Measurements from ENCODE around the gene COL10A1.

Gene COL10A1

DNA sequence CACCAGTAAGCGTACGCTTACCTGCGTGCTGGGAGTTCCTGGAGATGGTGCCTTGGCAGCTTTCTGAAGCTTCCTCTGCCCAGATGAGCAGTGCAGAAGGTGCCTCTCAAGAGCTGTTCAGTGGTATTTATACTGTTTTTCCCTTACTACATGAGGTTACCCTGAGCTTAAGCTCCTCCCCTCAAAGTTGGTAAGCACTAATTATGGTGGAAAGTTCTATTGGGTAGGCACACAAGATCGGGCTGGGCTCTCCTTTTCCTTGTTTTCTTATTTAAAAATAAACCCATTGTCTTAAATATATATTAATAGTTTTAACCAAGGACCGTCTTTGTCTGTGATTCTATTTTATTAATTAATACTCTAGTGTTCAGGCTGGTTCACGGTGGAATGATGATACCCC lies at the start of gene COL10A1:
Gene COL10A1 (minus strand): TSS at position 101 of the 400 bp plus-strand sequence. CDS start 640 bp downstream, outside the sequence.
- H3K27me3 ChIP-seq (ENCODE audit: control insufficient read depth in 1 of 2, insufficient read depth in 2 of 2, low read length in 2 of 2) = no peaks in the 10 kb centered on the region
- H3K9me3 ChIP-seq (ENCODE audit: control insufficient read depth in 2 of 2, low read length in 2 of 2) = no peaks in the 10 kb centered on the region
- H3K4me3 ChIP-seq (ENCODE audit: low read length in 2 of 2) = no peak within 1 kb of the TSS
- no peak within 1 kb of the TSS for H3K9ac ChIP-seq (ENCODE audit: low read length in 2 of 2)
- H3K4me1 ChIP-seq (ENCODE audit: control insufficient read depth, insufficient read depth, low read length) = peaks cover 9% of the 10 kb centered on the region
- H3K36me3 ChIP-seq (ENCODE audit: control insufficient read depth in 2 of 2, insufficient read depth in 2 of 2, low read length in 2 of 2) = peaks cover 0 to 3% of the 10 kb centered on the region in 2 donors
- H3K27ac ChIP-seq (ENCODE audit: low read length) = no peak within 1 kb of the TSS

DNA sequence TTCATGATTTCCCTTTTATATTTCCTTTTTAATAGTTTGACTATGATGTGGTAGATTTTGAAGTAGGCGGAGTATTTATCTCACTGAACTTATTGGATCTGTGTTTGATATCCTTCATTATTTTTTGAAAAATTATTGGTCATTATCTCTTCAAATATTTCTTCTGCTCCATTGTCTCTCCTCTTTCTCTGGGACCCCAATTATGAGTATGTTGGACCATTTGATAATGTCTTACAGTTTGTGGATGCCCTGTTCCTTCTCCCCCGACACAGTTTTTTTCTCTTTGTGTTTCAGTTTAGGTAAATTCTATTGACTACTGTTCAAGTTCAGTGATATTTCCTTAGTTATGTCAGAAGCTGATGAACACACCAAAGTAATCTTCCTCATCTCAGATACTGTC lies 49.4 kb upstream of the COL10A1 start:
- H3K4me1 ChIP-seq (ENCODE audit: control insufficient read depth, insufficient read depth, low read length) = no peaks in the 10 kb centered on the region
- peaks cover 0 to 7% of the 10 kb centered on the region in 2 donors for H3K9me3 ChIP-seq (ENCODE audit: control insufficient read depth in 2 of 2, low read length in 2 of 2)
- no peaks in the 10 kb centered on the region for H3K27me3 ChIP-seq (ENCODE audit: control insufficient read depth in 1 of 2, insufficient read depth in 2 of 2, low read length in 2 of 2)
- no peak overlapping the region for H3K4me3 ChIP-seq (ENCODE audit: low read length in 2 of 2)
- H3K27ac ChIP-seq (ENCODE audit: low read length) = no peak overlapping the region
- H3K9ac ChIP-seq (ENCODE audit: low read length in 2 of 2) = no peak overlapping the region
- no peaks in the 10 kb centered on the region for H3K36me3 ChIP-seq (ENCODE audit: control insufficient read depth in 2 of 2, insufficient read depth in 2 of 2, low read length in 2 of 2)

DNA sequence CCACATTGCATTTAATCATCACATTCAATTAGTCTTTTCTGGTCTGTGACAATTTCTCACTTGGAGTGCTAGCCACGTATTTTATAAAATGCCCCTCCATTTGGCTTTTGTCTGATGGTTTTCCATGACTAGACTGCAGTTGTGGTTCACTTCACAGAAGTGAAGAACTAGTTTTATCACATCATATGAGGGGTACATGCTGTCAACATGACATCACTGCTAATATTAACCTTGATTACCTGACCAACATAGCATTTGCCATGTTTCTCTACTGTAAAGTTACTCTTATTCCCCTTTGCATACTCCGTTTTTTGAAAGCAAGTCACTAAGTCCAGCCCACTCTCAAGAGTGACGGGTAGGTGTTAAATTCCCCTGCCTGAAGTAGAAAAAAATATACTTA lies 48.0 kb upstream of the COL10A1 start:
- H3K27me3 ChIP-seq (ENCODE audit: control insufficient read depth in 1 of 2, insufficient read depth in 2 of 2, low read length in 2 of 2) = no peaks in the 10 kb centered on the region
- H3K9me3 ChIP-seq (ENCODE audit: control insufficient read depth in 2 of 2, low read length in 2 of 2) = peaks cover 0 to 7% of the 10 kb centered on the region in 2 donors
- H3K36me3 ChIP-seq (ENCODE audit: control insufficient read depth in 2 of 2, insufficient read depth in 2 of 2, low read length in 2 of 2) = no peaks in the 10 kb centered on the region
- H3K4me1 ChIP-seq (ENCODE audit: control insufficient read depth, insufficient read depth, low read length) = no peaks in the 10 kb centered on the region
- H3K4me3 ChIP-seq (ENCODE audit: low read length in 2 of 2) = no peak overlapping the region
- no peak overlapping the region for H3K9ac ChIP-seq (ENCODE audit: low read length in 2 of 2)
- H3K27ac ChIP-seq (ENCODE audit: low read length) = no peak overlapping the region

DNA sequence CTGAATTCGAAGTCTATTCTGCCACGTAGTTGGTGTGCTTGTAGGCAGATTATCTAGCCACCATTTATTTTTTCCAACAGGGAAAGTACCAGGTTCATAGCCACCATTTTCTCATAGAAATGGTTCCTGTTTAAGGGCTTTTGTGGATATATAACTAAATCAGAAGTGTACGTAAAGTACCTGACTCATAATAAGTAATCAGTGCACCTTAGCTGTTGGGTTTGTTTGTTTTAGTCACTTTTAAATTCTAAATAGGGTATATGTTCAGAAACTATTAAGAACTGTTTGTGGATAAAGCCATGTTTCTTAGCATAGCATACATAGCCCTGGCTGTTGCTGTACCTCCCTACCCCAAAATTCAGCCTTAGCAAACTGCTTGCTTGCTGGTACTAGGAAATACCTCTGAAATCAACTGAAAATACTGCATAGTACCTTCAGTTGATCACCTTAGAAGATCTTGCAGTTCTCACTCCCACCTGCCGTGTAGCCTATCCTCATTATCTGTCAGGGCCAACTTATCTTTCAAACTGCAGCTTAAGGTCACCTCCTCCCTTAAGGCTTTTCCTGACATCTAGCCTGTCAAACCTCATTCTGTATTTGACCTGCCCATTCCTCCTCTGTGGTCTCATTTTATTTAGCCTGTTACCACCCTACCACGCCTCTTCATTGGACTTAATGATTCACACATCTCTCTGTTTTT lies 44.6 kb upstream of the COL10A1 start:
- H3K36me3 ChIP-seq (ENCODE audit: control insufficient read depth in 2 of 2, insufficient read depth in 2 of 2, low read length in 2 of 2) = no peaks in the 10 kb centered on the region
- H3K4me3 ChIP-seq (ENCODE audit: low read length in 2 of 2) = no peak overlapping the region
- H3K27me3 ChIP-seq (ENCODE audit: control insufficient read depth in 1 of 2, insufficient read depth in 2 of 2, low read length in 2 of 2) = no peaks in the 10 kb centered on the region
- H3K9me3 ChIP-seq (ENCODE audit: control insufficient read depth in 2 of 2, low read length in 2 of 2) = peaks cover 0 to 5% of the 10 kb centered on the region in 2 donors
- H3K4me1 ChIP-seq (ENCODE audit: control insufficient read depth, insufficient read depth, low read length) = no peaks in the 10 kb centered on the region
- no peak overlapping the region for H3K9ac ChIP-seq (ENCODE audit: low read length in 2 of 2)
- no peak overlapping the region for H3K27ac ChIP-seq (ENCODE audit: low read length)

DNA sequence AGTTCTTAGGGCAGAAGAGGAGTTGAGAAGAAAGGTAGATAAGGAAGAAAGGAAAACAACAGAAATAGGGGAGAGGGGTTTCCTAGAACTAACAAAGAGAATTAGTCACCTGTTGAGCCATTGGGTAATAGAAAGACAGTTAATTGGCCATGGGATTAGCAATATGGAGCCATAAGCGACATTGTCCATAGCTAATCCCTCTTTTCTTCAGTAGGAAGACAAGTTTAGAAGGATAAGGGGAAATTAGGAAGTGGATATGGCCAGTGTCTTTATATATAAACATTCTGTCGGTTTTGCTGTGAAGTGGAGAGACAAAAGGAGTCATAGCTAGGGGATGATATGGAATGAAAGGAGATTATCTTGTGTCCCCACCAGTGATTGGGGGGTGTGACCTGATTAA lies 43.9 kb upstream of the COL10A1 start:
- H3K36me3 ChIP-seq (ENCODE audit: control insufficient read depth in 2 of 2, insufficient read depth in 2 of 2, low read length in 2 of 2) = no peaks in the 10 kb centered on the region
- H3K9ac ChIP-seq (ENCODE audit: low read length in 2 of 2) = no peak overlapping the region
- H3K4me3 ChIP-seq (ENCODE audit: low read length in 2 of 2) = no peak overlapping the region
- H3K4me1 ChIP-seq (ENCODE audit: control insufficient read depth, insufficient read depth, low read length) = no peaks in the 10 kb centered on the region
- H3K27ac ChIP-seq (ENCODE audit: low read length) = no peak overlapping the region
- no peaks in the 10 kb centered on the region for H3K9me3 ChIP-seq (ENCODE audit: control insufficient read depth in 2 of 2, low read length in 2 of 2)
- H3K27me3 ChIP-seq (ENCODE audit: control insufficient read depth in 1 of 2, insufficient read depth in 2 of 2, low read length in 2 of 2) = no peaks in the 10 kb centered on the region

DNA sequence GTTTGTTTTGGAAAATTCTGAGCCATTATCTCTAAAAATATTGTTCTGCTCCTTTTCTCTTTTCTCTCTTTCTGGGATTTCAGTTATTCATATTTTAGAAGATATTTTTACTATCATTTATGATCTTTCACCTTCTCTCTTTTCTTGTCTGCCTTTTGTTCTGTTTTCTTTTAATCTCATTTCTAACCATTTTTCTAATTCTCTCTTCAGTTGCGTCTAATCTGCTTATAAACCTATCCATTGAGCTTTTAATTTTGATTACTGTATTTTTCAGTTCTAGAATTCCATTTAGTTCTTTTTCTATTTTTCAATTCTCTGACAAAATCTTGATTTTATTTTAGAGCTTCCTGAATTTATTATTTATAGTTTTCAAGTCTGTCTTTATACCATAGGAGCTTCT lies 42.2 kb upstream of the COL10A1 start:
- H3K9me3 ChIP-seq (ENCODE audit: control insufficient read depth in 2 of 2, low read length in 2 of 2) = no peaks in the 10 kb centered on the region
- H3K4me3 ChIP-seq (ENCODE audit: low read length in 2 of 2) = no peak overlapping the region
- no peak overlapping the region for H3K27ac ChIP-seq (ENCODE audit: low read length)
- H3K36me3 ChIP-seq (ENCODE audit: control insufficient read depth in 2 of 2, insufficient read depth in 2 of 2, low read length in 2 of 2) = no peaks in the 10 kb centered on the region
- no peaks in the 10 kb centered on the region for H3K27me3 ChIP-seq (ENCODE audit: control insufficient read depth in 1 of 2, insufficient read depth in 2 of 2, low read length in 2 of 2)
- no peaks in the 10 kb centered on the region for H3K4me1 ChIP-seq (ENCODE audit: control insufficient read depth, insufficient read depth, low read length)
- H3K9ac ChIP-seq (ENCODE audit: low read length in 2 of 2) = no peak overlapping the region

DNA sequence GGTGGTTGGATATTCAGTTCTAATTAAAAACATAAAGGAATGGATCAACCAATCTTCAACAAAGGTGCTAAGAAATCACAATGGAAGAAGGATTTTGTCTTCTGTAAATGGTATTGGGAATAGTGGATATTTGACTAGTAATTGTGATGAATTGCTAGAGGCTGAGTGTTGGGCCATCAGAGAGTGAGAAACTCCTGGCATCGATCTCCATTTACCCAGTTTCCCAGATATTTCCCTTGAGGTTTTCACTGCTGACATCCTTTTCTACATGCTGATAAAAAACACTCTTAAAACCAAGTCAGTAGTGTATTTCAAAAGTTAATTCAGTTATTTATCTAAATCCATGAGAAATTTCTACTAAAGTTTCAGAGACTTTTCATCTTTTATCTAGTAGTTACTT lies 40.4 kb upstream of the COL10A1 start:
- Histone ChIP-seq H3K36me3 (ENCODE audit: control insufficient read depth in 2 of 2, insufficient read depth in 2 of 2, low read length in 2 of 2) (no peaks in the 10 kb centered on the region), H3K9me3 (ENCODE audit: control insufficient read depth in 2 of 2, low read length in 2 of 2) (no peaks in the 10 kb centered on the region), H3K4me3 (ENCODE audit: low read length in 2 of 2) (no peak overlapping the region), H3K27ac (ENCODE audit: low read length) (no peak overlapping the region), H3K4me1 (ENCODE audit: control insufficient read depth, insufficient read depth, low read length) (no peaks in the 10 kb centered on the region), H3K27me3 (ENCODE audit: control insufficient read depth in 1 of 2, insufficient read depth in 2 of 2, low read length in 2 of 2) (no peaks in the 10 kb centered on the region), H3K9ac (ENCODE audit: low read length in 2 of 2) (no peak overlapping the region)

DNA sequence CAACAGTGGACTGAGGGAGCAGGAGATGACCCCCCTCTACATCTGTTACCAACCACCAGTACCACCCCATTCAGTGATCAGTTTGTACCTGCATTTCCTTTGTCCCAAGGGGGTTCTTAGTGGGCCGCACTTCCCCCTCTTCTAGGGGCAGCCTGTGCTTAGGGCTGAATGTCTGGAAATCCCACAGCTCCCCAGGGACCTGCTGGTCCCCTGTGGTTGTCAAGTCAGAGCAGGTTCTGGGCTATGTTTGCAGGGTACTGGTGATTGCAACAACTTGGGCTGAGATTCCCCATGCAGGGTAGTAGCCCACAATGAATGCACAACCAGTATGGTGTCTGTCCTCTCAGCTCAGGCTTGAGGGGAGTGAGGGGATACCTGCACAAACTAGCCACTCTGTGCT lies 39.7 kb upstream of the COL10A1 start:
- Histone ChIP-seq H3K4me3 (ENCODE audit: low read length in 2 of 2) (no peak overlapping the region), H3K9ac (ENCODE audit: low read length in 2 of 2) (no peak overlapping the region), H3K4me1 (ENCODE audit: control insufficient read depth, insufficient read depth, low read length) (no peaks in the 10 kb centered on the region), H3K9me3 (ENCODE audit: control insufficient read depth in 2 of 2, low read length in 2 of 2) (no peaks in the 10 kb centered on the region), H3K36me3 (ENCODE audit: control insufficient read depth in 2 of 2, insufficient read depth in 2 of 2, low read length in 2 of 2) (no peaks in the 10 kb centered on the region), H3K27ac (ENCODE audit: low read length) (no peak overlapping the region), H3K27me3 (ENCODE audit: control insufficient read depth in 1 of 2, insufficient read depth in 2 of 2, low read length in 2 of 2) (no peaks in the 10 kb centered on the region)

DNA sequence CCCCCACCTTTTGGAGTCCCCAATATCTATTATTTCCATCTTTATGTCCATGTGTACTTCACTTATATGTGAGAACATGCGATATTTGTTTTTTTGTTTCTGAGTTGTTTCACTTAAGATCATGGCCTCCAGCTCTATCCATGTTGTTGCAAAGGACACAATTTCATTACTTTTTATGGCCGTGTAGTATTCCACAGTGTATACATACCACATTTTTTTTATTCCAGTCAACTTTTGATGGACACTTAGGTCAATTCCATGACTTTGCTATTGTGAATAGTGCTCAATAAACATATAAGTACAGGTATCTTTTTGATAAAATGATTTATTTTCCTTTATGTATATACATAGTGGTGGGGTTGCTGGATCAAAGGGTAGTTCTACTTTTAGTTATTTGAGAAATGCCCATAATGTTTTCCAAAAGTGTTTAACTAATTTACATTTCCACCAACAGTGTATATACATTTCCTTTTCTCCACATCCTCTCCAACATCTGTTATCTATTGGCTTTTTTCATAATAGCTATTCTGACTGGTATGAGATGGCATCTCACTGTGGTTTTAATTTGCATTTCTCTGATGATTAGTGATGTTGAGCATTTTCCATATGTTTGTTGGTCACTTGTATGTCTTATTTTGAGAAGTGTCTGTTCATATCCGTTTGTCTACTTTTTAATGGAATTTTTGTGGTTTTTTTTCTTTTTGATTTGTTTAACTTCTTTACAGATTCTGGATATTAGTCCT lies 34.0 kb upstream of the COL10A1 start:
- Histone ChIP-seq H3K9ac (ENCODE audit: low read length in 2 of 2) (no peak overlapping the region), H3K9me3 (ENCODE audit: control insufficient read depth in 2 of 2, low read length in 2 of 2) (no peaks in the 10 kb centered on the region), H3K27ac (ENCODE audit: low read length) (no peak overlapping the region), H3K4me3 (ENCODE audit: low read length in 2 of 2) (no peak overlapping the region), H3K27me3 (ENCODE audit: control insufficient read depth in 1 of 2, insufficient read depth in 2 of 2, low read length in 2 of 2) (no peaks in the 10 kb centered on the region), H3K36me3 (ENCODE audit: control insufficient read depth in 2 of 2, insufficient read depth in 2 of 2, low read length in 2 of 2) (no peaks in the 10 kb centered on the region), H3K4me1 (ENCODE audit: control insufficient read depth, insufficient read depth, low read length) (no peaks in the 10 kb centered on the region)

DNA sequence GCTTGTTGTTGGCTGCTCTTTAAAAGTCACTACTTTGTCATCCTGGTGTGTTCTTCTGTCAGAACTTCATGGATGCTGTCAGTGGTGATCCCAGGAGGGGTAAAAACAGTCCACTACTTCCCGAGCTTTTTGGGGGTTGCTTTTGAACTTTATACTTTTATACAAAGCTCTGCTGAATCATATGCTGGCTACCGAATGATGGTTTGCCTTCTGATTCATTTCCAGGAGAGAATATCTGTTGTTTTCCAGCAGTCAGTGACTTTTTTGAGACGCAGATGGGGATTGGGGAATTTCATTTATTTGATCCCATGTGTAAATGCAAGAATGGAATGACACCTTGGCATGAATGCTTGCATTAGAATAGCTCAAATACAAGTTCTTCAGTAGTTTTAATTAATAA lies 32.7 kb upstream of the COL10A1 start:
- Histone ChIP-seq H3K9ac (ENCODE audit: low read length in 2 of 2) (no peak overlapping the region), H3K27ac (ENCODE audit: low read length) (no peak overlapping the region), H3K4me1 (ENCODE audit: control insufficient read depth, insufficient read depth, low read length) (no peaks in the 10 kb centered on the region), H3K9me3 (ENCODE audit: control insufficient read depth in 2 of 2, low read length in 2 of 2) (no peaks in the 10 kb centered on the region), H3K4me3 (ENCODE audit: low read length in 2 of 2) (no peak overlapping the region), H3K36me3 (ENCODE audit: control insufficient read depth in 2 of 2, insufficient read depth in 2 of 2, low read length in 2 of 2) (no peaks in the 10 kb centered on the region), H3K27me3 (ENCODE audit: control insufficient read depth in 1 of 2, insufficient read depth in 2 of 2, low read length in 2 of 2) (no peaks in the 10 kb centered on the region)

DNA sequence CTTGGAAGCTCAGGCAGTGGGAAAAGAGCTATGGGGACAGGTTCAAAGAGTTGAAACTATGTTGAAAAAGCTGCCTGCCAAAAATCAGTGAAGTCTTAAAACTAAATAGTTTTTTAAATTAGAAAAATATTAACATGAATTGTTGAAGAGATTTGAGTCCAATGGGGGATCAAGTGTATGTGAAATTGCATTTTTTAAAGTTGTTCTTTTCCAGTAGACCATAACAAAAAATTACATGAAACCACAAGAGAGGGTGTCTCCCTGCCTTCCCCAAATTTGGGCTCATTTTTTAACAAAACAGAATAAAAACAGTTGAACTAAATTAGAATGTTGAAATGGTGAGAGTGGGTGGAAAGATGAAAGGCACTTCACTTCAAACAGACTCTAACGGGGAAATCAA lies 31.5 kb upstream of the COL10A1 start:
- no peaks in the 10 kb centered on the region for H3K4me1 ChIP-seq (ENCODE audit: control insufficient read depth, insufficient read depth, low read length)
- H3K36me3 ChIP-seq (ENCODE audit: control insufficient read depth in 2 of 2, insufficient read depth in 2 of 2, low read length in 2 of 2) = no peaks in the 10 kb centered on the region
- no peak overlapping the region for H3K9ac ChIP-seq (ENCODE audit: low read length in 2 of 2)
- no peaks in the 10 kb centered on the region for H3K27me3 ChIP-seq (ENCODE audit: control insufficient read depth in 1 of 2, insufficient read depth in 2 of 2, low read length in 2 of 2)
- no peak overlapping the region for H3K27ac ChIP-seq (ENCODE audit: low read length)
- H3K4me3 ChIP-seq (ENCODE audit: low read length in 2 of 2) = no peak overlapping the region
- H3K9me3 ChIP-seq (ENCODE audit: control insufficient read depth in 2 of 2, low read length in 2 of 2) = no peaks in the 10 kb centered on the region

Measured in stomach smooth muscle (tissue), 2 donors.